HEK293 (cell line): ENCODE results near the gene CAMKV.

ENCODE experiments used
- CTCF ChIA-PET: fragments of 350-600 bp; formaldehyde crosslinking; extraction: SDS; loops from one replicate; lab custom pipeline; 2021; ENCODE audit warnings: antibody characterized with exemption; lab: Yijun Ruan, JAX
- POLR2A ChIA-PET: fragments of 300-600 bp; formaldehyde crosslinking; extraction: SDS; loops from one replicate; lab custom pipeline; 2020; ENCODE audit warnings: antibody characterized with exemption, inconsistent platforms; lab: Yijun Ruan, JAX
- H3K27ac ChIP-seq: fragments of 200-500 bp; sonication (Bioruptor generic); 2 replicates; pipeline ENCODE4 v1.5.1; 2014; ENCODE audit warnings: low read depth, low read length, control low read depth, inconsistent platforms; ENCODE audit errors: extremely low read depth
- H3K36me3 ChIP-seq, 2 experiments: fragments of 200-500 bp in 1 of 2; sonication (Bioruptor generic) in 1 of 2; 1 replicate in 1 of 2; 2 replicates in 1 of 2; pipeline ENCODE4 v1.5.1; 2014 to 2017; ENCODE audit warnings: inconsistent platforms in 2 of 2, low read length in 2 of 2; ENCODE audit not compliant: control insufficient read depth in 2 of 2, insufficient read depth in 1 of 2
- H3K4me1 ChIP-seq: fragments of 200-500 bp; sonication (Bioruptor generic); 2 replicates; pipeline ENCODE4 v1.5.1; 2014; ENCODE audit warnings: mild to moderate bottlenecking, low read length, inconsistent platforms; ENCODE audit not compliant: control insufficient read depth, insufficient read depth
- H3K4me3 ChIP-seq: 2 replicates; pipeline ENCODE4 v1.5.1; 2011; ENCODE audit warnings: low read depth, mild to moderate bottlenecking, control low read depth, low read length, moderate library complexity
- H3K9me3 ChIP-seq: fragments of 200-500 bp; sonication (Bioruptor generic); 2 replicates; pipeline ENCODE4 v1.5.1; 2014; ENCODE audit warnings: low read depth, low read length, inconsistent platforms; ENCODE audit not compliant: control insufficient read depth, insufficient read depth
- FEZF1 ChIP-seq: fragments of 450-650 bp; formaldehyde crosslinking; IDR thresholded peaks from 2 replicates; pipeline ENCODE4 v1.5.1; 2016; ENCODE audit warnings: missing biosample characterization, missing genetic modification characterization
- GLIS2 ChIP-seq: fragments of 450-650 bp; formaldehyde crosslinking; IDR thresholded peaks from 2 replicates; pipeline ENCODE4 v1.5.1; 2016; ENCODE audit warnings: missing biosample characterization, missing genetic modification characterization
- IKZF3 ChIP-seq: fragments of 450-650 bp; IDR thresholded peaks from 2 replicates; pipeline ENCODE4 v1.5.0; 2018; ENCODE audit warnings: missing biosample characterization, mild to moderate bottlenecking, missing genetic modification characterization, moderate library complexity
- KLF9 ChIP-seq: fragments of 450-650 bp; formaldehyde crosslinking; IDR thresholded peaks from 2 replicates; pipeline ENCODE4 v1.5.1; 2016; ENCODE audit warnings: missing biosample characterization, missing genetic modification characterization, low read depth
- RBAK ChIP-seq: fragments of 450-650 bp; formaldehyde crosslinking; IDR thresholded peaks from 2 replicates; pipeline ENCODE4 v1.5.1; 2016; ENCODE audit warnings: missing biosample characterization, missing genetic modification characterization
- TCF7L2 ChIP-seq: IDR thresholded peaks from 2 replicates; pipeline ENCODE4 v1.6.1; 2011; ENCODE audit warnings: low read depth, mild to moderate bottlenecking, inconsistent platforms, low read length, moderate library complexity, borderline replicate concordance
- WT1 ChIP-seq: fragments of 450-650 bp; formaldehyde crosslinking; IDR thresholded peaks from 2 replicates; pipeline ENCODE4 v1.5.1; 2016; ENCODE audit warnings: missing biosample characterization, missing genetic modification characterization
- ZFP37 ChIP-seq: fragments of 450-650 bp; formaldehyde crosslinking; IDR thresholded peaks from 2 replicates; pipeline ENCODE4 v1.5.1; 2016; ENCODE audit warnings: missing biosample characterization, missing genetic modification characterization
- ZNF132 ChIP-seq: fragments of 450-650 bp; formaldehyde crosslinking; IDR thresholded peaks from 2 replicates; pipeline ENCODE4 v1.5.1; 2017; ENCODE audit warnings: missing biosample characterization, missing genetic modification characterization, borderline replicate concordance
- ZNF138 ChIP-seq: fragments of 450-650 bp; formaldehyde crosslinking; IDR thresholded peaks from 2 replicates; pipeline ENCODE4 v1.5.1; 2016; ENCODE audit warnings: missing biosample characterization, missing genetic modification characterization, borderline replicate concordance
- ZNF146 ChIP-seq: fragments of 450-650 bp; formaldehyde crosslinking; IDR thresholded peaks from 2 replicates; pipeline ENCODE4 v1.5.1; 2016; ENCODE audit warnings: missing biosample characterization, missing genetic modification characterization
- ZNF214 ChIP-seq: fragments of 450-650 bp; formaldehyde crosslinking; IDR thresholded peaks from 2 replicates; pipeline ENCODE4 v1.5.1; 2017; ENCODE audit warnings: missing biosample characterization, mild to moderate bottlenecking, missing genetic modification characterization, borderline replicate concordance
- ZNF292 ChIP-seq: fragments of 450-650 bp; formaldehyde crosslinking; IDR thresholded peaks from 2 replicates; pipeline ENCODE4 v1.5.1; 2016; ENCODE audit warnings: low read depth, missing biosample characterization, missing genetic modification characterization, borderline replicate concordance
- ZNF324 ChIP-seq: fragments of 450-650 bp; formaldehyde crosslinking; IDR thresholded peaks from 2 replicates; pipeline ENCODE4 v1.5.1; 2016; ENCODE audit warnings: missing biosample characterization, missing genetic modification characterization
- ZNF37A ChIP-seq: fragments of 450-650 bp; IDR thresholded peaks from 2 replicates; pipeline ENCODE4 v1.5.1; 2018; ENCODE audit warnings: missing biosample characterization, missing genetic modification characterization
- ZNF48 ChIP-seq: fragments of 450-650 bp; formaldehyde crosslinking; IDR thresholded peaks from 2 replicates; pipeline ENCODE4 v1.5.1; 2016; ENCODE audit warnings: missing biosample characterization, missing genetic modification characterization
- ZNF560 ChIP-seq: fragments of 450-650 bp; formaldehyde crosslinking; IDR thresholded peaks from 2 replicates; pipeline ENCODE4 v1.5.1; 2017; ENCODE audit warnings: missing biosample characterization, missing genetic modification characterization, borderline replicate concordance
- ZNF660 ChIP-seq: fragments of 450-650 bp; IDR thresholded peaks from 2 replicates; pipeline ENCODE4 v1.5.1; 2018; ENCODE audit warnings: missing biosample characterization, mild to moderate bottlenecking, missing genetic modification characterization
- ZNF707 ChIP-seq: fragments of 450-650 bp; formaldehyde crosslinking; IDR thresholded peaks from 2 replicates; pipeline ENCODE4 v1.5.1; 2016; ENCODE audit warnings: missing biosample characterization, missing genetic modification characterization
- ZNF791 ChIP-seq: fragments of 450-650 bp; formaldehyde crosslinking; IDR thresholded peaks from 2 replicates; pipeline ENCODE4 v1.5.1; 2016; ENCODE audit warnings: missing biosample characterization, missing genetic modification characterization
- ZNF792 ChIP-seq: fragments of 450-650 bp; formaldehyde crosslinking; IDR thresholded peaks from 2 replicates; pipeline ENCODE4 v1.5.1; 2016; ENCODE audit warnings: missing biosample characterization, missing genetic modification characterization
- ZNF830 ChIP-seq: fragments of 450-650 bp; IDR thresholded peaks from 2 replicates; pipeline ENCODE4 v1.5.0; 2018; ENCODE audit warnings: missing biosample characterization, missing genetic modification characterization, low read depth, mild to moderate bottlenecking, moderate library complexity
- TF ChIP-seq, protein P1 (sequence below): fragments of 450-650 bp; formaldehyde crosslinking; IDR thresholded peaks from 2 replicates; pipeline ENCODE4 v1.5.1; 2017; ENCODE audit warnings: missing biosample characterization, missing genetic modification characterization
- TF ChIP-seq, protein P2 (sequence below): fragments of 450-650 bp; formaldehyde crosslinking; IDR thresholded peaks from 2 replicates; pipeline ENCODE4 v1.5.1; 2016; ENCODE audit warnings: missing biosample characterization, missing genetic modification characterization
- TF ChIP-seq, protein P3 (sequence below): fragments of 450-650 bp; formaldehyde crosslinking; IDR thresholded peaks from 2 replicates; pipeline ENCODE4 v1.5.1; 2016; ENCODE audit warnings: missing biosample characterization, missing genetic modification characterization, borderline replicate concordance
- TF ChIP-seq, protein P4 (sequence below): fragments of 450-650 bp; formaldehyde crosslinking; IDR thresholded peaks from 2 replicates; pipeline ENCODE4 v1.5.1; 2016; ENCODE audit warnings: missing biosample characterization, missing genetic modification characterization
- TF ChIP-seq, protein P5 (sequence below): fragments of 450-650 bp; formaldehyde crosslinking; IDR thresholded peaks from 2 replicates; pipeline ENCODE4 v1.5.1; 2016; ENCODE audit warnings: missing biosample characterization, missing genetic modification characterization

CAMKV gene

DNA sequence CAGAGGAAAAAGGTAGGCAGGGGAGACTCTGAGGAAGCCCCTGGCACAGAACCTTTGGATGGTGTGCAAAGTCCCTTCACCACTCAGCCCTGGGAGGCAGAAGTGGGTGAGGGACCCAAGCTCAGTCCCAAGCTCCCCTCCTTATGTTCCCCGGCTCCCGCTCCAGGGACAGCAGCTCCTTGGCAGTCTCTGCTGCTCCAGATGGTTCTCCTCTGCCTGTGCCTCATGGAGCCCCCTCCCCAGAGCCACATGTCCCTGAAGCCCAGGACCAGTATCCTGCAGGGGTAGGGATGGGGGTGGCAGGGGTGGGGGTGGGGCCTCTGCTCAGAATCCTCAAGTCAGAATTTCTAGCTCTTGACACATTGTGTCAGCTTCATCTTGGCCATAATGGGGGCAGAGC lies 8.0 kb upstream of the CAMKV start:
- POLR2A ChIA-PET: no interaction called here
- no peaks in the 10 kb centered on the region for H3K36me3 ChIP-seq

DNA sequence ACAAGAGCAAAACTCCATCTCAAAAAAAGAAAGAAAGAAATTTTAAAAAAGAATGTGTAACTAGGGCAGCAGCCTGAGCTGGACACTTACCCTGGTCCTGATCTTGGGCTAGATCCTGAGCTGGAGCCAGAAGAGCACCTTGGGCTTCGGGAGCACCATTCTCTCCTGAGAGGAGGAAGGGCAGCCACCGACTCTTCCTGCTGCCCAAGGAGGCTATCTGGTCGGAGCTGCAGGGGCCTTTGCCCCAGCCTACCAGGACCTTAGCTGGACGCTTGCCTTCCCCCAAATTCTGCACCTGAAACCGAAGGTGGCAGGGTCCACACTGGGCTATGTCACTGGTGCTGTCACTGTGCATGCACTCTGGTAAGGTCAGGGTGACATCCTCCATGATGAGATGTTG lies 6.9 kb upstream of the CAMKV start:
- CTCF ChIA-PET: no interaction called here
- Histone ChIP-seq H3K27ac (no peak overlapping the region), H3K36me3 (no peaks in the 10 kb centered on the region), H3K4me1 (no peaks in the 10 kb centered on the region), H3K4me3 (no peak overlapping the region), H3K9me3 (no peaks in the 10 kb centered on the region)
- POLR2A ChIA-PET: no interaction called here
- TF ChIP-seq, protein P1, sequence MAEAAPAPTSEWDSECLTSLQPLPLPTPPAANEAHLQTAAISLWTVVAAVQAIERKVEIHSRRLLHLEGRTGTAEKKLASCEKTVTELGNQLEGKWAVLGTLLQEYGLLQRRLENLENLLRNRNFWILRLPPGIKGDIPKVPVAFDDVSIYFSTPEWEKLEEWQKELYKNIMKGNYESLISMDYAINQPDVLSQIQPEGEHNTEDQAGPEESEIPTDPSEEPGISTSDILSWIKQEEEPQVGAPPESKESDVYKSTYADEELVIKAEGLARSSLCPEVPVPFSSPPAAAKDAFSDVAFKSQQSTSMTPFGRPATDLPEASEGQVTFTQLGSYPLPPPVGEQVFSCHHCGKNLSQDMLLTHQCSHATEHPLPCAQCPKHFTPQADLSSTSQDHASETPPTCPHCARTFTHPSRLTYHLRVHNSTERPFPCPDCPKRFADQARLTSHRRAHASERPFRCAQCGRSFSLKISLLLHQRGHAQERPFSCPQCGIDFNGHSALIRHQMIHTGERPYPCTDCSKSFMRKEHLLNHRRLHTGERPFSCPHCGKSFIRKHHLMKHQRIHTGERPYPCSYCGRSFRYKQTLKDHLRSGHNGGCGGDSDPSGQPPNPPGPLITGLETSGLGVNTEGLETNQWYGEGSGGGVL (tag by site-specific recombination): no peak
- TF ChIP-seq ZNF707 (tag by site-specific recombination) (no peak), FEZF1 (tag by site-specific recombination) (no peak), ZNF830 (tag by site-specific recombination) (no peak), ZNF292 (tag by site-specific recombination) (no peak), ZNF48 (tag by site-specific recombination) (no peak), ZFP37 (no peak), ZNF560 (tag by site-specific recombination) (no peak), WT1 (no peak), GLIS2 (tag by site-specific recombination) (no peak), ZNF791 (no peak), ZNF132 (tag by site-specific recombination) (no peak), ZNF138 (tag by site-specific recombination) (no peak), ZNF324 (tag by site-specific recombination) (no peak), ZNF37A (tag by site-specific recombination) (no peak), ZNF146 (no peak), ZNF792 (tag by site-specific recombination) (no peak)
- TF ChIP-seq, protein P2, sequence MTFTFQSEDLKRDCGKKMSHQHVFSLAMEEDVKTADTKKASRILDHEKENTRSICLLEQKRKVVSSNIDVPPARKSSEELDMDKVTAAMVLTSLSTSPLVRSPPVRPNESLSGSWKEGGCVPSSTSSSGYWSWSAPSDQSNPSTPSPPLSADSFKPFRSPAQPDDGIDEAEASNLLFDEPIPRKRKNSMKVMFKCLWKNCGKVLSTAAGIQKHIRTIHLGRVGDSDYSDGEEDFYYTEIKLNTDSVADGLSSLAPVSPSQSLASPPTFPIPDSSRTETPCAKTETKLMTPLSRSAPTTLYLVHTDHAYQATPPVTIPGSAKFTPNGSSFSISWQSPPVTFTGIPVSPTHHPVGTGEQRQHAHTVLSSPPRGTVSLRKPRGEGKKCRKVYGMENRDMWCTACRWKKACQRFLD (tag by site-specific recombination): no peak
- TF ChIP-seq, protein P3, sequence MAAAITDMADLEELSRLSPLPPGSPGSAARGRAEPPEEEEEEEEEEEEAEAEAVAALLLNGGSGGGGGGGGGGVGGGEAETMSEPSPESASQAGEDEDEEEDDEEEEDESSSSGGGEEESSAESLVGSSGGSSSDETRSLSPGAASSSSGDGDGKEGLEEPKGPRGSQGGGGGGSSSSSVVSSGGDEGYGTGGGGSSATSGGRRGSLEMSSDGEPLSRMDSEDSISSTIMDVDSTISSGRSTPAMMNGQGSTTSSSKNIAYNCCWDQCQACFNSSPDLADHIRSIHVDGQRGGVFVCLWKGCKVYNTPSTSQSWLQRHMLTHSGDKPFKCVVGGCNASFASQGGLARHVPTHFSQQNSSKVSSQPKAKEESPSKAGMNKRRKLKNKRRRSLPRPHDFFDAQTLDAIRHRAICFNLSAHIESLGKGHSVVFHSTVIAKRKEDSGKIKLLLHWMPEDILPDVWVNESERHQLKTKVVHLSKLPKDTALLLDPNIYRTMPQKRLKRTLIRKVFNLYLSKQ (tag by site-specific recombination): no peak
- TF ChIP-seq, protein P4, sequence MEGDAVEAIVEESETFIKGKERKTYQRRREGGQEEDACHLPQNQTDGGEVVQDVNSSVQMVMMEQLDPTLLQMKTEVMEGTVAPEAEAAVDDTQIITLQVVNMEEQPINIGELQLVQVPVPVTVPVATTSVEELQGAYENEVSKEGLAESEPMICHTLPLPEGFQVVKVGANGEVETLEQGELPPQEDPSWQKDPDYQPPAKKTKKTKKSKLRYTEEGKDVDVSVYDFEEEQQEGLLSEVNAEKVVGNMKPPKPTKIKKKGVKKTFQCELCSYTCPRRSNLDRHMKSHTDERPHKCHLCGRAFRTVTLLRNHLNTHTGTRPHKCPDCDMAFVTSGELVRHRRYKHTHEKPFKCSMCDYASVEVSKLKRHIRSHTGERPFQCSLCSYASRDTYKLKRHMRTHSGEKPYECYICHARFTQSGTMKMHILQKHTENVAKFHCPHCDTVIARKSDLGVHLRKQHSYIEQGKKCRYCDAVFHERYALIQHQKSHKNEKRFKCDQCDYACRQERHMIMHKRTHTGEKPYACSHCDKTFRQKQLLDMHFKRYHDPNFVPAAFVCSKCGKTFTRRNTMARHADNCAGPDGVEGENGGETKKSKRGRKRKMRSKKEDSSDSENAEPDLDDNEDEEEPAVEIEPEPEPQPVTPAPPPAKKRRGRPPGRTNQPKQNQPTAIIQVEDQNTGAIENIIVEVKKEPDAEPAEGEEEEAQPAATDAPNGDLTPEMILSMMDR (tag by site-specific recombination): no peak

More for the DNA sequence above, 8.0 kb upstream of the CAMKV start:
- H3K4me3 ChIP-seq: no peak overlapping the region
- no peak for TF ChIP-seq IKZF3 (tag by site-specific recombination)
- no peak for TF ChIP-seq RBAK
- TF ChIP-seq ZNF214 (tag by site-specific recombination): no peak
- TF ChIP-seq, protein P1 (tag by site-specific recombination): no peak
- TF ChIP-seq ZNF138 (tag by site-specific recombination): no peak
- no peak for TF ChIP-seq ZNF660 (tag by site-specific recombination)
- TF ChIP-seq, protein P5, sequence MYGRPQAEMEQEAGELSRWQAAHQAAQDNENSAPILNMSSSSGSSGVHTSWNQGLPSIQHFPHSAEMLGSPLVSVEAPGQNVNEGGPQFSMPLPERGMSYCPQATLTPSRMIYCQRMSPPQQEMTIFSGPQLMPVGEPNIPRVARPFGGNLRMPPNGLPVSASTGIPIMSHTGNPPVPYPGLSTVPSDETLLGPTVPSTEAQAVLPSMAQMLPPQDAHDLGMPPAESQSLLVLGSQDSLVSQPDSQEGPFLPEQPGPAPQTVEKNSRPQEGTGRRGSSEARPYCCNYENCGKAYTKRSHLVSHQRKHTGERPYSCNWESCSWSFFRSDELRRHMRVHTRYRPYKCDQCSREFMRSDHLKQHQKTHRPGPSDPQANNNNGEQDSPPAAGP: no peak
- no peak for TF ChIP-seq KLF9
- no peak for TF ChIP-seq TCF7L2
- TF ChIP-seq, all 188 proteins: peak for 0
- CTCF ChIA-PET: no interaction called here
- H3K9me3 ChIP-seq: no peaks in the 10 kb centered on the region
- no peak overlapping the region for H3K27ac ChIP-seq
- H3K4me1 ChIP-seq: no peaks in the 10 kb centered on the region
